Measurements from ENCODE around the gene LRP1. TPM values are rescaled to one million over a fixed set of nuclear protein-coding genes. Genes with fewer than 3 reads are reported as not detected.

Gene LRP1
- total RNA-seq, 1 donor from 2014 or later = 277 TPM

DNA sequence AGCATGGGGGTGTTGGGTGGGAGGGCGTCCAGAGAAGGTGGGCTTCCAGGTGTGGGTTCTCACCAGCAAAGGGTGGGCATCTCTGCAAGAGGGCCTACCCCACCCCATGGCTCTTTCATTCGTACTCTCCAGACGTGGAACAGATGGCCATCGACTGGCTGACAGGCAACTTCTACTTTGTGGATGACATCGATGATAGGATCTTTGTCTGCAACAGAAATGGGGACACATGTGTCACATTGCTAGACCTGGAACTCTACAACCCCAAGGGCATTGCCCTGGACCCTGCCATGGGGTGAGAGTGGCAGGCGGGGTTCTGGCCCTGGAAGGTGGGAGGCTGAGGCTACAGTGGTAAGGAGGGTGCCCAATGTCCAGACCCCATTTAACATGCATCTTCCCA, 25.8 kb downstream of the LRP1 start:
- no peak for DNase-seq (ENCODE audit: low spot score)

DNA sequence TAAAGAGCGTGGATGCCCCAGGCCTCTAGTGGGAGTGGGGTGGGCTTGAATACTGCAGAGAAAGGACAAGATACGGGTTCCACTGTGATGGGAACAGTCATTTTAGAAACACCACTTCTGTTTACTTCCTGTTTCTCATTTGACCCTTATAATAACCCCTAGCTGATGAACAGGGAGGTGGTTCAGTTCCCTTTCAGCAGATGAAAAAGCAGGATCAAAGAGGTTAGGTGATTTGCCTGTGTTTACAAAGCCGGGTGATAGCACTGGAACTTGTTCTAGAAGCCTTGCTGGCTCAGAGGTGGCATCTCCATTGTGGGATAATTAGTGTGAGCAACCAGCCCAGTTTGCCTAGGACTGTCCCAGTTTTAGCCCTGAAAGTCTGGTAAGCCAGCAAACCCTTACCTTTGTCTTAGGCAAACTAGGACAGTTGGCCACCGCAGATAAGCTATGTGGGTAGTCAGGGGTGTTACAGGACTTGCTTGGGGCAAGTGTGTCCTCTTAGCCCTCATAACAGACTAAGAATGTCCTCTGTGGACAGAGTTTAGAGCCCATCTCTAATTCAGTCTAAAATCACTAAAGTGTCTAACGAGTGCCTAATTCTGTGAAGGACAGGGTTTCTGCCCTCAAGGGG, 26.6 kb downstream of the LRP1 start:
- DNase-seq (ENCODE audit: low spot score) = no peak

DNA sequence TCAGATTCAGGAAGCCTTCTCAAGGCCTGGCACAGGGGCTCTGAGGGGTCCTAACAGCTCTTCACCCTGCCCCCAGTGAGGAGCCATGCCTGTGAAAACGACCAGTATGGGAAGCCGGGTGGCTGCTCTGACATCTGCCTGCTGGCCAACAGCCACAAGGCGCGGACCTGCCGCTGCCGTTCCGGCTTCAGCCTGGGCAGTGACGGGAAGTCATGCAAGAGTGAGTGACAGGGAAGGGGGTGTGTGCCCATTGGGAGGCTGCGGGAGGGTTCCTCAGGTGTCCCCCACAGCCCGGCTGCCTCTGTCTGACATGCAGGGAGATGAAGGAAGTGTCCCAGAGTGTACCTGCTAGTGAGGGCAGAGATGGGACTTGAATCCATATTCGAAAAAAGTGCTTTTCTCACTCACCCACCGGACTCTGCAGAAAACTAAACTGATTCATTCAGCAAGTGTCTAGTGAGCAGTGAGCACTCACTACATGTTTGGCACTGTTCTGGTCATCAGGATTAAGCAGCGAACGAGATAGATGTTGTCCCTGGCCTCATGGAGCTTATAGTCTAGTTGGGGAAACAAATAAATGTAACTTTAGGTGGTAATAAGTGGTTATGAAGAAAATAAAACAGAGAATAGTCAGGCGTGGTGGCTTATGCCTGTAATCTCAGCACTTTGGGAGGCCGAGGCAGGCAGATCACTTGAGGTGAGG, 28.6 kb downstream of the LRP1 start:
- DNase-seq (ENCODE audit: low spot score) = no peak

DNA sequence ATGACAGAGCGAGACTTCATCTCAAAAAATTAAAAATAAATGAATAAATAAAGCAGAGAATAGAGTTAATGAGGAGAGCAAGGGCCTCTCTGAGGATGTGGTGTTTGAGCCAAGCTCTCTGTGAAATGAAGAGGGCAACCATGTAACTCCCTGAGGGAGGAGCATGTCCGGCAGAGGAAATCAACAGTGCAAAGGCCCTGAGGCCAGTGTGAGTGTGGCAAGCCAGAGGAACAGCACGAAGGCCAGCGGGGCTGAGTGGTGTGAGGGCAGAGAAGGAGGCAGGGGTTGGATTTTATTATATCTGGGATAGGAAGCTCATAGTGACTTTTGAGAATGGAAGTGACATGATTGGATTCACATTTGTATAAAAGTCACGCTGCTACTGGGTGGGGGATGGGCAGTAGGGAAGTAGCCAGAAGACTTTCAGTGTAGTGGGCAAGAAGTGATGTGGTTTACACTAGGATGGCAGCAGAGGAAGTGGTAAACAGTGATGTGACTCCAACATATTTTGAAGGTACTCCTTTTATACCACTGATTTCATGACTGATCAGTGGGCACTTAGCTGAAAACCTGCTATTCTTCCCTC, 29.4 kb downstream of the LRP1 start:
- DNase-seq (ENCODE audit: low spot score) = no peak

DNA sequence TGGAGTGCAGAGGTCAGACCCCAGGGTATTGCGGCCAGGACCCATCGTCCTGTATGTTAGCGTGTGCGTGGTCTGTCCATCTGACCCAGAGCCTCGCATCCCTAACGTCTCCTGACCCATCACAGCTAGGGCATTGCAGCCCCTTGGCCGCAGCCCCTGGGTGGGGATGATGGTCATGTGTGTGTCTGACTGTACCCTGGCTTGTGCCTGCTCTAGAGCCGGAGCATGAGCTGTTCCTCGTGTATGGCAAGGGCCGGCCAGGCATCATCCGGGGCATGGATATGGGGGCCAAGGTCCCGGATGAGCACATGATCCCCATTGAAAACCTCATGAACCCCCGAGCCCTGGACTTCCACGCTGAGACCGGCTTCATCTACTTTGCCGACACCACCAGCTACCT, 29.9 kb downstream of the LRP1 start:
- no peak for DNase-seq (ENCODE audit: low spot score)

DNA sequence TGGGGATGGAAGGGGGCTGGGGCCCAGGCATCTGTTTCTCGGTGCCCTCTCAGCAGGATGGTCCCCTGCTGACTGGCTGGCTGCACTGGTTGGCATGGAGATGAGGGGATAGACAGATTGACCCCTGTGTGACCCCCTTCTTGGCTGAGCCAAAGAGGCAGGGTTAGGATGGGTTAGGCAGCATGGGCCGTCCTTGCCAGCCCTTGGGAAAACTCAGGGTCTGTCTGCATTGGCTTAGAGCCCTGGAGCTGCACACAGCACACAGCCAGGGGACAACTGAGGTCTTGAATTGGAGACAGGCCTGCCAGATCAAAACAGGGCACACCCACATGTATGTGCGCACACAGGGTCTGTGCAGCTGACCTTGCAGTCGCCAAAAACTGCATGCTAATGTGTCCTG, 30.4 kb downstream of the LRP1 start:
- no peak for DNase-seq (ENCODE audit: low spot score)

DNA sequence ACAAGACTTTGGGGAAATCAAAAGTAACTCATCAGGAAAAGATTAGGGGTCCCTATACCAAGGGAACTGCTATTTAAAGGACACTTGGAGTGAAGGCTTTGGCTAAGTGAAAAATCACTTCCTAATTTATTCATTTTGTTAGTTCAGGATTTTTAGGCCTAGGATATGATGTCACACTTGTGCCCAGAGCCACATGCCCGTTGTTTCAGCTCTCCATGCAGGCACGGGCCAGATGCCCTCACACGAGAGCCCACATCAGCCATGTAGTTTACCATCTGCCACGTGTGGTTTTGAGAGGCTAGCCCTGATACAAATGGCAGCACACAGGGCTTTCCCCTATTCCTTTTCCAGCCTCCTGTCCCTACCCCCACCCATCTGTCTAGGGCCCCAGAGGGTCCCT, 31.0 kb downstream of the LRP1 start:
- DNase-seq (ENCODE audit: low spot score) = no peak

DNA sequence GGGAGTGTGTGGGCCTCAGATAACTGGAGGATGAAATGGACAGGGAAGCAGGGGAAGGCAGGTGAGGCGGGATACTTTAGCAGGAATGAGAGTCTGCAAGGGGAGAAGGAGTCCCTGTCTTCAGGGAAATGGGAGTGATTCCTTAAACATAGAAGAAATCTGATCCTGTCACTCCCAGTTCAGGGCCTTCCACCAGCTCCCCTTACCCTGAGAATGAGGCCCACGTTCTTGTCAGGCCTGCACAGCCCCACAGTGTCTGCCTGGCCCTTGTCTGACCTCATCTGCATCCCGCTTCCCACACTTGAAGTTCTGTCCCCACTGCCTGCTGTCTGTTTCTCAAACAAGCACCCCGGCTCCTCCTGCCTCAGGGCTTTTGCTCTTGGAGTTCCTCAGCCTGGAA, 31.8 kb downstream of the LRP1 start:
- DNase-seq (ENCODE audit: low spot score) = no peak

DNA sequence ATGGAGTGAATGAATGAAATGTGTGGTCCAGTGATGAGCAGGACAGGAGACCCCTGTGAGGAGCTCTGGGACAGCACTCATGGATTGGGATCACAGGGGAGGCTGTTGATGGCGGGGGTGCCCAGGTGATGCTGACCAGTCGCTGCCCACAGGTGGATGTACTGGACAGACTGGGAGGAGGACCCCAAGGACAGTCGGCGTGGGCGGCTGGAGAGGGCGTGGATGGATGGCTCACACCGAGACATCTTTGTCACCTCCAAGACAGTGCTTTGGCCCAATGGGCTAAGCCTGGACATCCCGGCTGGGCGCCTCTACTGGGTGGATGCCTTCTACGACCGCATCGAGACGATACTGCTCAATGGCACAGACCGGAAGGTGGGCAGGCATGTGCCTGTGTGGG, 32.5 kb downstream of the LRP1 start:
- DNase-seq (ENCODE audit: low spot score) = no peak

DNA sequence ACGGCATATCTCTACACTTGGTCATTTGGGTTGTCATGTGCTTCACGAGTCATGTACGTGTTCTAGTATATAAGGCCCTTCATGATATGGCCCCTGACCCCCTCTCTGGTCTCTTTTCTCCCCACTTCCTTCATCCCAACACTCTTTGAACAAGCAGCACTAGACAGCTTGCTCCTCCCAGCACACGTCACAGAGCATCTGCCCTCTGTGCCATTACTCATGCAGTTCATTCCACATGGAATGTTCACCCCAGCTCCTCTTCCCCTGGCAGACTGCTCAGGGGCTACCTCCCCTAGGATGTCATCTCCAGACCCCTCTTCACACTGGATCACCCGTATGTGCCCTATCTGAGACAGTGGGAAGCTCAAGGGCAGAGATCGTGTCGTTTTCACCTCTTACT, 33.2 kb downstream of the LRP1 start:
- no peak for DNase-seq (ENCODE audit: low spot score)

DNA sequence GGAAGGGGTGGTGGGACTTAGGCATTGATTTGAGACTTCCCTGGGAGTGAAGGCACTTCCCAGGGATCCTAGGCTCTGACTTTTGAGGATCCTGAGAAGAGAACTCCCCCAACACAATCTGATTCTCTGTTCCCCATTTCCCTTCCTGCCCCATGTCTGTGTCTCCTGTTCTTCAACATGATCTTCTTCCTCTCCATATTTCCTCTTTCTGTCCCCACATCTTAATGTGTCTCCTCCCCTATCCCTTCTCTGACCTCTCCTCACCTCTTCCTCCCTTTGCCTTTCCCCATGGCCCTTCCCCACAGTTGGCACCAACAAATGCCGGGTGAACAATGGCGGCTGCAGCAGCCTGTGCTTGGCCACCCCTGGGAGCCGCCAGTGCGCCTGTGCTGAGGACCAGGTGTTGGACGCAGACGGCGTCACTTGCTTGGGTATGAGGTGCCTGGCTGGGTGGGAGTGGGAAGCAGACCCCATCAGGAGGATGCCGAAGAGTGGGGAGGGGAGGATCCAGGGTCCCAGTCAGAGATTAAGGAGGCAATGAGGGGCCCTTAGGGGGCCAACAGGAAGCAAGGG, 34.4 kb downstream of the LRP1 start:
- no peak for DNase-seq (ENCODE audit: low spot score)

DNA sequence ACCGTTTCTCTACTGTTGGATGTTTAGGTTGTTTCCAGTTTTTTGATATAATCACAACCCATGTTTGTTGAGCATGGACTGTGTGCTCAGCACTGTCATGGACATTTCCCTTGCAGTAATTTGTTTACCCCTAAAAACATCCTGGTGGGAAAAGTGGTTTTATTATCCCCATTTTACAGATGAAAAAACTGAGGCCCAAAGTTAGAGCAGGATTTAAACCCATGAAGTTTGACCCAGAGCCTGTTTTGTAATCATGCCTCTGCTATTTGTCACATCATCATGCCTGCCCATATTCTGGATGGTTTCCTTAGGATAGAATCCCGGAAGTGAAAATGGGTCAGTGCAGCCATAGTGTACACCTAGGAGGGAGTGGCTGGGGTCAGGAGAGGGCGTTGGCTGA, 36.2 kb downstream of the LRP1 start:
- no peak for DNase-seq (ENCODE audit: low spot score)

DNA sequence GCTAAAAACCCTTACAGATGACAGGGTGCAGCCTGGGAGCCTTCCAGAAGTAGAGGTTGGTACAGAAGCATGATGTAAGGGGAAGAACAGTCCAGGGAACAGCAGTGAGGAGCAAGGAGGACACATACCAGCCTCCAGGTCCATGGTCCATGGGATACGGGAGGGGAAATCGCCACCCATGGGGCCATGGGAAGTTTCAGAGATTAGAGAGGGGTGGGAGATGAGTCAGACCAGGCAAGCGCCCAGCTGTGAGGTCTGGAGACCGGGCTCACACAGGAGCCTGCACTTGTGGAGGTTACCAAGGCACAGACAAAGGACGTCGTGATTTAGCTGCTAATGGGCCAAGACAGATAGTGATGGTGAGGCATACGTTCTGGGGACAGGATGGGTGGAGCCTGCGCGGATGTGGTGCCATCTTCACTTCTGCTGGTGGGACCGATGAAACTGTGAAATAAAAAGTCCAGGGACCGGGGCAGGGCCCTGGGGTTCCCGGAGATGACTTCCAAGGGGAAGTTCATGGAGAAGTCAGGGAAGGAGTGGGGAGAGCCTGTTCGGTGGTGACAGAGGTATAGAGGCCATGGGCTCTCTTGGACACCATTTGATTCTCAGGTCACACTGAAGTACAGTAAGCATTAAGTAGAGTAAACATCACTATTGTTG, 36.8 kb downstream of the LRP1 start:
- DNase-seq (ENCODE audit: low spot score) = no peak

DNA sequence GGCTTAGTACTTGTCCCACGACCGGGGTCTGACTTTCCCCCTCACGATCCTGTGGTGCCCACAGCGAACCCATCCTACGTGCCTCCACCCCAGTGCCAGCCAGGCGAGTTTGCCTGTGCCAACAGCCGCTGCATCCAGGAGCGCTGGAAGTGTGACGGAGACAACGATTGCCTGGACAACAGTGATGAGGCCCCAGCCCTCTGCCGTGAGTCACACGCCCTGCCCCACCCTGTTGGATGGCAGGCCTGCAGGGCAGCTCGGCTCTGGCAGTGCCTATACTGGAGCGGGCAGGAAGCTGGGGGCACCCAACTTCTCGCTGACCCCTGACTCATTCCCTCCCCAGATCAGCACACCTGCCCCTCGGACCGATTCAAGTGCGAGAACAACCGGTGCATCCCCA, 37.5 kb downstream of the LRP1 start:
- no peak for DNase-seq (ENCODE audit: low spot score)

DNA sequence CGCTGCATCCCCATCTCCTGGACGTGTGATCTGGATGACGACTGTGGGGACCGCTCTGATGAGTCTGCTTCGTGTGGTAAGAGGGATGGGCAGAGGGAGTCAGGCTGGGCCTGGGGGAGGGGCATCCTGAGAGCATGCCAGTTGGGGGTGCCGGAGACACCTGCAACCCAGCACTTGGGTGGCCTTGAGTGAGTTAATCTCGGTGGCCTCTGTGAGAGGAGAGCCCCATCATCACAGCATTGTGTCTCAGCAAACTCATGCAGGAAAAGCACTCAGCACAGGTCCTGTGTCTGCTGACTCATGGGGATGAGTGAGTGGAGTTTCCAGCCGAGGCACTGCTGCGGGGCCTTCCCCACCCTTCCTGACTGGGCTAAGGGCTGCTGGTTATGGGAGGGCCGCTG, 38.7 kb downstream of the LRP1 start:
- DNase-seq (ENCODE audit: low spot score) = no peak

DNA sequence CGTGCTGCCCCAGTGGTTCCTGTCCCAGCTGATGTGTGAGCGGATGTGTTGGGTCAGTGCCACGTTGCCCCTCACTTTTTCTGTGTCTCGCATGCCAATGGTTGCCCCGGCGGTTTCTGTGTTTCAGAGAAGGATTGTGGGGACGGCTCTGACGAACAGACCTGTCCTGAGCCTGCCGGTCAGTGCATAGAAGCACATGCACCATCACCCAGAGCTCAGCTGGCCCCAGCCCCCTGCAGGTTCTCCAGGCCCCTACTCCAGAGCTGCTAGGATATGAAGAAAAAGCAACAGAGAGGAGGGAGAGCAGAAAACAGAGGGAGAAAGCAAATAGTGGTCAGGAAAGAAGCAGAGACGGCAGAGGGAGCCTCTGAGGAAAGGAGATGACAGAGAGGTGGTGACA, 39.8 kb downstream of the LRP1 start:
- DNase-seq (ENCODE audit: low spot score) = no peak

DNA sequence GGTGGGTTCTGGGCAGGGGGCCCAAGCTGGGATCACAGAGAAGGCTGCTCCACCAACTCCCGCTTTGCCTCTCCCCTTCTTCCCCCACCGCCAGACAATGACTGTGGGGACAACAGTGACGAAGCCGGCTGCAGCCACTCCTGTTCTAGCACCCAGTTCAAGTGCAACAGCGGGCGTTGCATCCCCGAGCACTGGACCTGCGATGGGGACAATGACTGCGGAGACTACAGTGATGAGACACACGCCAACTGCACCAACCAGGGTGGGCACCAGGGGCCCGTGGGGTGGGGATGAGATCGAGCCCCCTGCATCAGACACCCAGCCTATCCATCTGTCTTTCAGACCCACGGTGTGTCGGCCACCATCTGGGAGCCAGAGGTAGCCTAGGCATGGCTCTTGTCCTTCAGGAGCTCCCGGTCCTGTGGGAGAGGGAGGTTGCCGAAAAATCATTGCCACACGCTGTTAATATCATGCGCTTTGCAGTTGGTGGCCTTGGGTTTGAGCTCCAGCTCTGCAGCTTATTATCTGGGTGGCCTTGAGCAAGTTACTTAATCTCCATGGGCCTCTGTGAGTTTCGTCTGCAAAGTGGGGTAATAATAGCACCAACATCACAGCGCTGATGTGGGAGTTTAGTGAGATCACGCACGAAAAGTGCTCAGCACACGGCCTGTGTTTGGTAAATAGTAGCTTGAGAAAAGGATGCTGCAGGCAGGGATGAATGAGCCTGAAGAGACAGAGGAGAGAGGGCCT, 40.9 kb downstream of the LRP1 start:
- DNase-seq (ENCODE audit: low spot score) = no peak

DNA sequence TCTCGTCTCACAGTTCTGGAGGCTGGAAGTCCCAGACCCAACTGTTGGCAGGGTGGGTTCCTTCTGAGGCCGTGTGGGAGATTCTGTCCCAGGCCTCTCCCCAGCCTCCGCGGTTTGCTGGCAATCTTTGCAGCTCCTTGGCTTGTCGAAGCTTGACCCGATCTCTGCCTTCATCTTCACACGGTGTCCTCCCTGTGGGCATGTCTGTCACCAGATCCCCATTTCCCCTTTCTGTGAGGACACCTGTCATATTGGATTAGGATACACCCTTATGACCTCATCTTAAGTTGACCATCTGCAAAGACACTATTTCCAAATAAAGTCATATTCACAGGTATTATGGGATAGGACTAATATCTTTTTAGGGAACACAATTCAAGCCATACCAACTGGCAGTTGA, 41.7 kb downstream of the LRP1 start:
- no peak for DNase-seq (ENCODE audit: low spot score)

DNA sequence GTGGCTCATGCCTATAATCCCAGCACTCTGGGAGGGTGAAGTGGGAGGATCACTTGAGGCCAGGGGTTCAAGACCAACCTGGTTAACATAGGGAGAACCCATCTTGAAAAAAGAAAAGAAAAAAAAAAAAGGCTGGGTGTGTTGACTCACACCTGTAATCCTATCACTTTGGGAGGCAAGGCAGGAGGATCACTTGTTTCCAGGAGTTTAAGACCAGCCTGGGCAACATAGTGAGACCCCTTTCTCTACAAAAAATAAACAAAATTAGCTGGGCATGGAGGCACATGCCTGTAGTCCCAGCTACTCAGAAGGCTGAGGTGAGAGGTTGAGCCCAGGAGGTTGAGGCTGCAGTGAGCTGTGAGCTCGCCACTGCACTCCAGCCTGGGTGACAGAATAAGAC, 42.1 kb downstream of the LRP1 start:
- DNase-seq (ENCODE audit: low spot score) = no peak

DNA sequence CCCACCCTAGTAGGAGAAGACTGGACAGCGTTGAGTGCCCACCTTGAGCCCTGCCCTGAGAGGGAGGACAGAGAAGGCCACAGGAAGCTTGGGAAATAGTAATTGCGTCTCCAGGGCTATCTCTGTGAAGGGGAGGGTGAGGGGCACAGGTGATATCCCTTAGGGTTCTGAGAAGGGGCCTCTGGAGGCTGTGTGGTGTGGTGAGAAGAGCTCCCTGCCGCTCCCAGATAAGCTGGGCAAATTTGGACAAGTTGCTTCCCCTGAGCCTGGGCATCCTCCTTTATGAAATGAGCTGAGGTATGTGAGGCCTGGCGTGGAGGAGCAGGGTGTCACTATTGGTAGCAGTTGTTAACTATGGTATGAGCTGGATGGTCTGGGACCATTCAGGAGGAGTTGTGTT, 42.6 kb downstream of the LRP1 start:
- DNase-seq (ENCODE audit: low spot score) = no peak

DNA sequence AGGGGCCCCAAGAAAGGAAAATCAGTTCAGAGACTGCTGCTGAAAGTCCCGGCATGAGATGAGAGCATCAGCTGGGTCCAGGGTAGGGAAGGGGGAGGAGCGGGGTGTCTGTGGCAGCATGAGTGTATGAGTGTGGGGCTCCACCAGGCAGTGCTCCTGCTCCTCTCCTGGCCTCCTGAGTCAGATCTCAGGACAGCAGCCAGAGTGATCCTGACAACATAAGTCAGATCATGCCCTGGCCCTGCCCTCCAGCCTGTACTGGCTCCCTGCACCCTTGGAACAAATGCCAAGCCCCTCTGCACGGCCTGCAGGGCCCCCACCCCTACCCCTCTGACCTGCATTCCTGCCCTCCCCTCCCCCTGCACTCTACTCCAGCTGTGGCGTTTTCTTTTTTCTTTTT, 43.4 kb downstream of the LRP1 start:
- peak; percentile 95 for DNase-seq (ENCODE audit: low spot score)

DNA sequence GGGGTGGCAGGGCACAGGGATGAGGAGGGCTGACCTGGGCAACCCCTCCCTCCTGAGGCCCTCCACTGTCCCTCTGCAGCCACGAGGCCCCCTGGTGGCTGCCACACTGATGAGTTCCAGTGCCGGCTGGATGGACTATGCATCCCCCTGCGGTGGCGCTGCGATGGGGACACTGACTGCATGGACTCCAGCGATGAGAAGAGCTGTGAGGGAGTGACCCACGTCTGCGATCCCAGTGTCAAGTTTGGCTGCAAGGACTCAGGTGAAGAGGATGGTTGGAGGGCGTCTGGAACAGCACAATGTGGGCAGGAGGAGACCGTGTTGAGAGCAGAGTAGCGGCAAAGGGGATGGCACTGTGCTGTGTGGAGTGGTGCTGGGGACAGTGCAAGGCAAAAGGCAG, 44.8 kb downstream of the LRP1 start:
- DNase-seq (ENCODE audit: low spot score) = no peak
